GM21515 (cell line): ENCODE data around the gene TMEM176A.

Source experiments
- ATAC-seq: cut with Tn5 transposase; IDR thresholded peaks from one replicate; pipeline ENCODE4 v1.9.1; 2021; ENCODE audit not compliant: unreplicated experiment

The TMEM176A gene

GRCh38 chr7:150787321-150788281 is 13.0 kb upstream of the TMEM176A start:
- ATAC-seq, result no peak

- no peak for ATAC-seq
Observed at GRCh38 chr7:150788474-150789269, 11.9 kb upstream of the TMEM176A start.

GRCh38 chr7:150790416-150791075 is 10.0 kb upstream of the TMEM176A start:
- ATAC-seq, result no peak

GRCh38 chr7:150791304-150791703 is 9.3 kb upstream of the TMEM176A start:
- no peak for ATAC-seq

GRCh38 chr7:150791746-150792452 is 8.7 kb upstream of the TMEM176A start:
- no peak for ATAC-seq

GRCh38 chr7:150793569-150794238 is 6.9 kb upstream of the TMEM176A start:
- no peak for ATAC-seq

GRCh38 chr7:150797661-150798060 is 2.9 kb upstream of the TMEM176A start:
- no peak for ATAC-seq

- no peak for ATAC-seq
Observed at GRCh38 chr7:150799156-150799555, 1.4 kb upstream of the TMEM176A start.

GRCh38 chr7:150799741-150800580 is 608 bp upstream of the TMEM176A start, which contains the start of gene TMEM176B:
Gene TMEM176B, minus strand, starts transcription at chr7:150800364. Its CDS starts 3,795 bp downstream, at chr7:150796569.
- ATAC-seq, result no peak

- no peak for ATAC-seq
Observed at GRCh38 chr7:150801242-150801945, 825 bp downstream of the TMEM176A start.

- no peak for ATAC-seq
Observed at GRCh38 chr7:150801946-150802771, 1.6 kb downstream of the TMEM176A start.

GRCh38 chr7:150803161-150803860 is 2.7 kb downstream of the TMEM176A start:
- ATAC-seq, result no peak

- ATAC-seq, result no peak
Observed at GRCh38 chr7:150804802-150805201, 4.2 kb downstream of the TMEM176A start.

GRCh38 chr7:150805864-150806263 is 5.3 kb downstream of the TMEM176A start:
- no peak for ATAC-seq

- ATAC-seq, result no peak
Observed at GRCh38 chr7:150806454-150806853, 5.9 kb downstream of the TMEM176A start.

GRCh38 chr7:150806863-150807262 is 6.3 kb downstream of the TMEM176A start:
- no peak for ATAC-seq
